Astrocyte (in vitro differentiated cells and primary cell): ENCODE measurements around the gene HPD. TPM values are rescaled to one million over a fixed set of nuclear protein-coding genes. Genes with fewer than 3 reads are reported as not detected.

Source experiments
- DNase-seq: peaks from one replicate; pipeline ENCODE4 v3.0.0-alpha.2; 2010; ENCODE audit warnings: low read depth
- FAIRE-seq: peaks from 2 replicates; lab custom pipeline; 2011; peaks lifted over from hg19 to GRCh38; lab: Jason Lieb, UNC
- H2AFZ ChIP-seq: 2 replicates; pipeline ENCODE4 v1.6.0; 2012; ENCODE audit warnings: low read depth, low read length, inconsistent platforms
- H3K27ac ChIP-seq: 2 replicates; pipeline ENCODE4 v1.5.1; 2011; ENCODE audit warnings: low read depth, low read length, inconsistent platforms
- H3K27me3 ChIP-seq: 2 replicates; pipeline ENCODE4 v1.6.0; 2011; ENCODE audit warnings: low read length, inconsistent platforms; ENCODE audit not compliant: insufficient read depth
- H3K36me3 ChIP-seq: 2 replicates; pipeline ENCODE4 v1.5.1; 2011; ENCODE audit warnings: low read length, inconsistent platforms; ENCODE audit not compliant: insufficient read depth
- H3K4me1 ChIP-seq: 2 replicates; pipeline ENCODE4 v1.5.1; 2011; ENCODE audit warnings: low read length, inconsistent platforms; ENCODE audit not compliant: insufficient read depth
- H3K4me2 ChIP-seq: 2 replicates; pipeline ENCODE4 v1.6.0; 2012; ENCODE audit warnings: low read length, inconsistent platforms
- H3K4me3 ChIP-seq: 2 replicates; pipeline ENCODE4 v1.5.1; 2011; ENCODE audit warnings: low read depth, mild to moderate bottlenecking, low read length, inconsistent platforms; ENCODE audit not compliant: insufficient read depth
- H3K79me2 ChIP-seq: 2 replicates; pipeline ENCODE4 v1.6.0; 2012; ENCODE audit warnings: mild to moderate bottlenecking, low read length, inconsistent platforms; ENCODE audit not compliant: insufficient read depth
- H3K9ac ChIP-seq: 2 replicates; pipeline ENCODE4 v1.6.0; 2012; ENCODE audit warnings: mild to moderate bottlenecking, low read length, inconsistent platforms
- H3K9me3 ChIP-seq: 2 replicates; pipeline ENCODE4 v1.5.1; 2012; ENCODE audit warnings: low read depth, mild to moderate bottlenecking, low read length, inconsistent platforms; ENCODE audit not compliant: insufficient read depth
- H4K20me1 ChIP-seq: 2 replicates; pipeline ENCODE4 v1.6.0; 2012; ENCODE audit warnings: low read length, inconsistent platforms; ENCODE audit not compliant: insufficient read depth
- H3K27ac Mint-ChIP-seq: one replicate; pipeline ENCODE4 v1.8.0; 2021; ENCODE audit warnings: mild to moderate bottlenecking, mixed read lengths; ENCODE audit not compliant: unreplicated experiment
- H3K27me3 Mint-ChIP-seq: one replicate; pipeline ENCODE4 v1.8.0; 2021; ENCODE audit warnings: low read depth, mixed read lengths; ENCODE audit not compliant: unreplicated experiment
- H3K36me3 Mint-ChIP-seq: one replicate; pipeline ENCODE4 v1.8.0; 2021; ENCODE audit warnings: low read depth, mixed read lengths; ENCODE audit not compliant: unreplicated experiment
- H3K4me1 Mint-ChIP-seq: one replicate; pipeline ENCODE4 v1.8.0; 2021; ENCODE audit warnings: low read depth, mixed read lengths; ENCODE audit not compliant: unreplicated experiment
- H3K4me3 Mint-ChIP-seq: one replicate; pipeline ENCODE4 v1.8.0; 2021; ENCODE audit warnings: mild to moderate bottlenecking, moderate library complexity, mixed read lengths; ENCODE audit not compliant: unreplicated experiment
- H3K9me3 Mint-ChIP-seq: one replicate; pipeline ENCODE4 v1.8.0; 2021; ENCODE audit warnings: mild to moderate bottlenecking, mixed read lengths; ENCODE audit not compliant: unreplicated experiment
- EZH2 ChIP-seq: IDR thresholded peaks from 2 replicates; pipeline ENCODE4 v1.6.1; 2012; ENCODE audit warnings: mild to moderate bottlenecking, low read length, inconsistent platforms; ENCODE audit not compliant: insufficient read depth
- total RNA-seq: library from RNA; stranded (reverse); gene quantifications from 2 replicates; pipeline ENCODE4 v1.2.1, GENCODE V29; 2021
- TF ChIP-seq, protein P1 (sequence below): IDR thresholded peaks from 2 replicates; pipeline ENCODE4 v1.5.1; 2011; ENCODE audit warnings: low read depth, mild to moderate bottlenecking, inconsistent platforms, low read length, moderate library complexity; ENCODE audit not compliant: insufficient read depth

The HPD gene
- total RNA-seq, 1 donor from 2014 or later: not detected

DNA sequence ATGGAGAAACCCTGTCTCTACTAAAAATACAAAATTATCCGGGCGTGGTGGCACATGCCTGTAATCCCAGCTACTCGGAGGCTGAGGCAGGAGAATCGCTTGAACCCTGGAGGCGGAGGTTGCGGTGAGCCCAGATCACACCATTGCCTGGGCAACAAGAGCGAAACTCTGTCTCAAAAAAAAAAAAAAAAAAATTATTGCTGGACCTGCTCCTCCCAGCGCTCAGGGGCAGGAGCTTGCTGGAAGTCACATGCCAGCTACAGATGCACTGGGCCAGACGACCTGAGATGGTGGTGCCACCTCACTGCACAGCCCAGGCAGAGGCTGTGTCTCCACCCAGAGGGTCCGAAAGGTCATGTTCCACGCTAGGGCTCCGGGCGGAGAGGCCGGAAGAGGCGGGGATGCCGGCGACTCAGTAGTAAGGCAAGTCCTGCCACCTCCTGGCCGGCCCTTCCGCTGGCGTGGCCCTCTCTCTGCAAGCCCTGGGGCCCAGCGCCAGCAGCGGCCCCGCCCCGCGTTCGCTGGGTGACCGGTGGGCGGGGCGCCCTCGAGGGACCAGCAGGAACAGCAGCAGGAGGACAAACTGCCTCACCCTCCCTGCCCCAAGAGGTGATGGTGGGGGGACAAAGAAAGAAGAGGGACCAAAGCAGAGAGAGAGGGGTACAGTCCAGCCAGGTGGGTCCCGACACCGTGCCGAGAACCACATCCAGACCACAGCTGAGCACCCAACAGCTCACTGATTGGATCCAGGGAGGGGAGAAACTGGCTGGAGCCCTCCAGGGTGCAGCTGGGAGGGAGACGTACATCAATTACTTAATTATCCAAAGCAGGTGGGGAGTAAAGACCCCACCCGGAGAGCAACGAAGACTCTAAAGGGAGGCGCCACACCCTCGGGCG, 61.6 kb downstream of the HPD start:
- H3K9me3 ChIP-seq: no peaks in the 10 kb centered on the region
- no peaks in the 10 kb centered on the region for H3K36me3 ChIP-seq
- TF ChIP-seq EZH2: no peak
- TF ChIP-seq, protein P1, sequence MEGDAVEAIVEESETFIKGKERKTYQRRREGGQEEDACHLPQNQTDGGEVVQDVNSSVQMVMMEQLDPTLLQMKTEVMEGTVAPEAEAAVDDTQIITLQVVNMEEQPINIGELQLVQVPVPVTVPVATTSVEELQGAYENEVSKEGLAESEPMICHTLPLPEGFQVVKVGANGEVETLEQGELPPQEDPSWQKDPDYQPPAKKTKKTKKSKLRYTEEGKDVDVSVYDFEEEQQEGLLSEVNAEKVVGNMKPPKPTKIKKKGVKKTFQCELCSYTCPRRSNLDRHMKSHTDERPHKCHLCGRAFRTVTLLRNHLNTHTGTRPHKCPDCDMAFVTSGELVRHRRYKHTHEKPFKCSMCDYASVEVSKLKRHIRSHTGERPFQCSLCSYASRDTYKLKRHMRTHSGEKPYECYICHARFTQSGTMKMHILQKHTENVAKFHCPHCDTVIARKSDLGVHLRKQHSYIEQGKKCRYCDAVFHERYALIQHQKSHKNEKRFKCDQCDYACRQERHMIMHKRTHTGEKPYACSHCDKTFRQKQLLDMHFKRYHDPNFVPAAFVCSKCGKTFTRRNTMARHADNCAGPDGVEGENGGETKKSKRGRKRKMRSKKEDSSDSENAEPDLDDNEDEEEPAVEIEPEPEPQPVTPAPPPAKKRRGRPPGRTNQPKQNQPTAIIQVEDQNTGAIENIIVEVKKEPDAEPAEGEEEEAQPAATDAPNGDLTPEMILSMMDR: no peak
- H3K9ac ChIP-seq: peak overlapping the region; percentile 74
- FAIRE-seq (no peak), DNase-seq (peak; percentile 79)
- peaks cover 39% of the 10 kb centered on the region for H3K4me1 Mint-ChIP-seq
- peaks cover 67% of the 10 kb centered on the region for H3K4me1 ChIP-seq
- peaks cover 3% of the 10 kb centered on the region for H3K36me3 Mint-ChIP-seq
- H2AFZ ChIP-seq: no peak overlapping the region
- peak overlapping the region; percentile 90 for H3K27ac Mint-ChIP-seq
- H3K4me2 ChIP-seq: peak overlapping the region; percentile 91
- H4K20me1 ChIP-seq: peaks cover 25% of the 10 kb centered on the region
- H3K27me3 Mint-ChIP-seq: no peaks in the 10 kb centered on the region
- H3K79me2 ChIP-seq: peaks cover 58% of the 10 kb centered on the region
- H3K27me3 ChIP-seq: no peaks in the 10 kb centered on the region
- peak overlapping the region; percentile 46 for H3K4me3 ChIP-seq
- H3K4me3 Mint-ChIP-seq: peak overlapping the region; percentile 73
- H3K9me3 Mint-ChIP-seq: no peaks in the 10 kb centered on the region
- peak overlapping the region; percentile 29 for H3K27ac ChIP-seq

DNA sequence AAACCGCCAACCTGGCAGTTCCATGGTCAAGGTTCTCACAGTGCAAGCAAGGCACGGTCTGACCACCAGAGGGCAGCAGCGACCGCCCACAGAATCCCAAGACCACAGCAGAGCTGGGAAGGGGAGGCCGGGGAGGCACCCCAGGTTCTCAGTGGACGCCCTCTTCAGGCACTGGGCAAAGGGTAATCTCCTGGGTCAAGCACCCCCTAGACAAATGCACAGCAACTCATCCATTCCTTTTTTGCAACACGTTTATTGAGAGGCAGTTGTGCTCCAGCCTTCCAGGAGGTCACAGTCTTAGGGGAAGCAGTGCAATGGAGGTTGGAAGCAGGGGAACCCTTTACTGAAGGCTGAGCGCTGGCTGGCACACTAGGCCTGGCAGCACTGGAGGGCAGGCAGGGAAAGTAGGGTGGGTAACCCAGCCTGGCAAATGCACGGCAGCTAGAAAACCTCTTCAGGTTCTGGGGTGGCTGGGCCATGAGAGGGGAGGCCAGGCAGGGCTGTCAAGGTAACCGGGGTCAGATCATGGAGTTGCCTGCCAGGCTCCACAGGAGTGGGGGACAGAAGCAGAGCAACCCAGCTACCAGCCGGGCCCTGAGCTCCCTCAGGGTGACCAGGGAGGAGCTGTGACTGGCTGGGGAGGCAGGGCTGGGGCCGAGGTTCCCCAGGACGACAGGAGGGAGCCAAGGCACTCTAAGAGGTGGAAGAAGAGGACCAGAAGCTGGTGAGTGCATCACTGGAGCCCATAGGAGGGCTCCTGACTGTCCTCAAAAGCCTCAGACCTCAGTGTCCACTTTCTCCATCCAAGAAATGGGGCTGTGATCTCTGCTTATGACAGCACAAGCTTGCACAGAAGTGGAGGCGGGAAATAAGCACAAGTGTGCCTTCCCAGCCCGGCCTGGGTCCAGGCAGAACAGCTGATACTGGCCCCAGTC, 63.4 kb downstream of the HPD start:
- H3K27ac Mint-ChIP-seq: peak overlapping the region; percentile 99
- peak overlapping the region; percentile 80 for H3K4me3 Mint-ChIP-seq
- peaks cover 55% of the 10 kb centered on the region for H3K4me1 ChIP-seq
- H3K9me3 ChIP-seq: no peaks in the 10 kb centered on the region
- H3K4me1 Mint-ChIP-seq: peaks cover 43% of the 10 kb centered on the region
- peaks cover 5% of the 10 kb centered on the region for H3K36me3 Mint-ChIP-seq
- no peaks in the 10 kb centered on the region for H3K9me3 Mint-ChIP-seq
- H3K27ac ChIP-seq: peak overlapping the region; percentile 72
- no peaks in the 10 kb centered on the region for H3K27me3 ChIP-seq
- no peak overlapping the region for H2AFZ ChIP-seq
- FAIRE-seq: no peak
- peaks cover 27% of the 10 kb centered on the region for H4K20me1 ChIP-seq
- DNase-seq: no peak
- TF ChIP-seq, protein P1: peak; percentile 91
- no peak for TF ChIP-seq EZH2
- no peaks in the 10 kb centered on the region for H3K36me3 ChIP-seq
- peak overlapping the region; percentile 54 for H3K4me3 ChIP-seq
- H3K4me2 ChIP-seq: peak overlapping the region; percentile 98
- H3K79me2 ChIP-seq: peaks cover 44% of the 10 kb centered on the region
- H3K27me3 Mint-ChIP-seq: no peaks in the 10 kb centered on the region
- peak overlapping the region; percentile 75 for H3K9ac ChIP-seq
